GM12873 (cell line): Measurements from ENCODE around the gene TRAF1.
A peak's percentile ranks its signal among the peaks of the same experiment; 100 is the strongest.

Experiments used
- TF ChIP-seq, protein P1 (sequence below): IDR thresholded peaks from 2 replicates; pipeline ENCODE4 v1.5.1; 2012; ENCODE audit warnings: low read depth, mild to moderate bottlenecking, moderate library complexity, low read length, control low read depth; ENCODE audit not compliant: insufficient read depth; ENCODE audit errors: missing control alignments

Gene TRAF1

DNA sequence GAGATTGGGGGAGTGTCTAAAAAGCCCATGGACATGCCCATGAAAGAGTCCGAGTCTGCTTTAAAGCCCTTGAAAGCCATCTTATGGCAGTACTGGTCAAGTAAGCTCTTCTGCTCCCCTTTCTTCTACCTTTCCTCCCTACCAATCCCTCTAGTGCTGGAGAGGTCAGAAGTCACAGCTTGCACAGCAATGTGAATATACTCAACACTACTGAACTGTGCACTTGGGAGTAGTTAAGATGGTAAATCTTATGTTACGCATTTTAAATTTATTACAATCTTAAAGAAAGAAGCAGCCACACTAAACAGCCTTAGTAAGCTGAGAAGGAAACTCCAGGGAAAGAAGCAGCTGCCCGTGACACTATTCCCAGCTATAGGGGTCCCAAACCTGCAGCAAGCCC lies 12.3 kb upstream of the TRAF1 start:
- TF ChIP-seq, protein P1, sequence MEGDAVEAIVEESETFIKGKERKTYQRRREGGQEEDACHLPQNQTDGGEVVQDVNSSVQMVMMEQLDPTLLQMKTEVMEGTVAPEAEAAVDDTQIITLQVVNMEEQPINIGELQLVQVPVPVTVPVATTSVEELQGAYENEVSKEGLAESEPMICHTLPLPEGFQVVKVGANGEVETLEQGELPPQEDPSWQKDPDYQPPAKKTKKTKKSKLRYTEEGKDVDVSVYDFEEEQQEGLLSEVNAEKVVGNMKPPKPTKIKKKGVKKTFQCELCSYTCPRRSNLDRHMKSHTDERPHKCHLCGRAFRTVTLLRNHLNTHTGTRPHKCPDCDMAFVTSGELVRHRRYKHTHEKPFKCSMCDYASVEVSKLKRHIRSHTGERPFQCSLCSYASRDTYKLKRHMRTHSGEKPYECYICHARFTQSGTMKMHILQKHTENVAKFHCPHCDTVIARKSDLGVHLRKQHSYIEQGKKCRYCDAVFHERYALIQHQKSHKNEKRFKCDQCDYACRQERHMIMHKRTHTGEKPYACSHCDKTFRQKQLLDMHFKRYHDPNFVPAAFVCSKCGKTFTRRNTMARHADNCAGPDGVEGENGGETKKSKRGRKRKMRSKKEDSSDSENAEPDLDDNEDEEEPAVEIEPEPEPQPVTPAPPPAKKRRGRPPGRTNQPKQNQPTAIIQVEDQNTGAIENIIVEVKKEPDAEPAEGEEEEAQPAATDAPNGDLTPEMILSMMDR: no peak

DNA sequence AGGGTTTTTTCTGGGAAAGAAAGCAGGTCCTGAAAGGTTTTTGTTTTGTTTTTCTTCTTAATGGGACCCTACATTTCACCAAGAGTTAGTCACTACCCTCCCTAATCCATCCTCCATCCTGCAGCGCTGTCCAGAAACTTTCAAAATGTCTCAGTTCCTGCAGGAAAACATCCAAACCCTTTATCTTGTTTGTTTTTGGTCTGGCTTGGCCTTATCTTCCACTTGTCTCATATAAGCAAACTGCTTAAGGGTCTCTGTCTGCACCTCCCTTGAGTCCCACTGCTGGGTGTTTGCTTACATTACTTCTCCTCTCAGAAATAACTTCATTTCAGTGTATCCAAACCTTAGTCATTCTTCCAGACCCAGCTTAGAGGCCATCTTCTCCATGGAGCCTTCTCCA lies 11.0 kb upstream of the TRAF1 start:
- TF ChIP-seq, protein P1: no peak

DNA sequence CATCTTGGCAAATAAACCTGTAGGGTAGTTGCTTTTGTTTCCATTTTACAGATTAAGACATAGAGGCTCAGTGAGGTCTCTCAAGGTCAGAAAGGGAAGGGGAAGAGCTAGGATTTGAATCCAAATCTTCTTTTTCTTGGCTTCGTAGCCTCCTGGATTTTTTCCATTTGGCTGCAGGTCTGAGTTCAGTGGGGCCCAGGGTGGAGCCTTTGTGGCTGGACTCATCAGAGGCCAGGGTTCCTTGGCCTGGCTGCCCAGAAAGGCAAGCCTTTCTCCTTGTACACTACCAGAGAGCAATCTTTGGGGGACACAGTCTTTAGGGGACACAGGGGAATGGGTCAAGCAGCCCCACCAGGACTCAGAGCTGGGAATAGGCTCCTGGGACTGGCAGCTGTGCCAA lies 10.5 kb upstream of the TRAF1 start:
- TF ChIP-seq, protein P1: no peak

DNA sequence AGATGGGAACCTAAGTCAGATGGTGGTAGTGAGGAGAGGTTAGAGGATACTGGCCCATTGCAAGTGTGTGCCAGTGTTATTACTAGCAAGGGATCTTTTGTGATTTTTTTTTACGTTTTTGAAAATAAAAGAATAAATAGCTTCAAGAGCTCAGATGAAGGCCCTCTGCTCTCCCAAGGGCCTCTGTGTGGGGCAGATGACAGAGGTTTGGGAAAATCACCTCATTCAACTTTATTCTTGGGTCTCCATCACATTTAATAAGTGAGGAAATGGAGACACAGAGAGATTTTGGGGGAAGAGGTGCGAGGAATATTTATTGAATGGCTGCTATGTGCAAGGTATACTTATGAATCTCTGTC lies 10.1 kb upstream of the TRAF1 start:
- TF ChIP-seq, protein P1: no peak

DNA sequence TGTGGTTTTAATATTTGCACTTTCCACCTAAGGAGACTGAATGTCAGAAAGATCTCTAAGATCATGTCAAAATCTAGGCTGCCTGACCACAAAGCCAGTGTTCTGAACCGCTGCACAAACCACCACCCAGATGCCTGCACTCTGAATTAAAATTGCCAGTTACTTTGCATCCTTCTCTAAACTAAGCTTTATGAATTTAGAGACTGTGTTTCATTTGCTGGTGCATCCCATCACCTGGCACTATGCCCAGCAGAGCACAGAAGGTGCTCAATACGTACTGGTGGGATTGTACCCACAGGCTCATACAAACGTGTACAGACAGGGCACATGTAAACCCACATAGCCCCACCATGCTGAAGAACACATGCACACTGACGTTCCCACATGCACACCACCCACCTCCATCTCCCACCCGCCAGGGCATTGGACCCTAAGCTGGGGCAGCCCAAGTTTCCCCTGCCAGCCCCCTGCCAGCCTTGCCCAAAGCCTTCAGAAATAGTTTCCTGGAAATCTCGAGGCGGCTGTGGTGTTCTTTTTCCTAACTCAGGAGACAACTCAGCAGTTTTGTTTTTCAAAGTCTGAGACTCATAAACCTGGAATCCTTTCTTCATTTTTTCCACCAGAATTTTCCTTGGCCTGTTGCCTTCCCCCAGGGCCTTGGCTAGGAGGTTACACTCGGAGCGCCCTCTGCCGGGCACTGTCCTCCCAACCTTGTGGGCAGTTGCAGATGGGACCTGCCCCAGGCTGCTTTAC lies 9.6 kb upstream of the TRAF1 start:
- TF ChIP-seq, protein P1: peak; percentile 89

DNA sequence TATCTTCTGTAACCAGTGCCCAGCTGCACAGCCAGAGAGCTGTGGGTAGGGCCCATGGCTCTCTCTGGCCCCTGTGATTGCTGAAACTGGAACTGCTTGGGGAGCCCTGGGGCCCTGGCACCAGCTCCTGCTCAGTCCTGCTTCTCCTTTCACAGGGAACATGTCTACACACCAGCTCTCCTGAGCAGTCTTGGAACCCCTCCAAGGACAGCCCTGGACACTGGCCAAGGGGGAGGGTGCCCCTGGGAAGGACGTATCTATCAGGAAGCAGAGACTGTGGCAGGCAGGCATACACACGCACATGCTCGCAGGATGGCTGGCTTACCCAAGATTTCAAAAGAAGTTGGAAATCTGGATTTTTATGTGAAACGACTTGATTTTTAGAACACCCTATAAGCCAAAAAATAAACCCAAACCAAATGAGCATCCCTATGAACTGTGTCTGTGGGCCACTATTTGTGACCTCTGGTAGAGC lies 8.8 kb upstream of the TRAF1 start:
- TF ChIP-seq, protein P1: no peak

DNA sequence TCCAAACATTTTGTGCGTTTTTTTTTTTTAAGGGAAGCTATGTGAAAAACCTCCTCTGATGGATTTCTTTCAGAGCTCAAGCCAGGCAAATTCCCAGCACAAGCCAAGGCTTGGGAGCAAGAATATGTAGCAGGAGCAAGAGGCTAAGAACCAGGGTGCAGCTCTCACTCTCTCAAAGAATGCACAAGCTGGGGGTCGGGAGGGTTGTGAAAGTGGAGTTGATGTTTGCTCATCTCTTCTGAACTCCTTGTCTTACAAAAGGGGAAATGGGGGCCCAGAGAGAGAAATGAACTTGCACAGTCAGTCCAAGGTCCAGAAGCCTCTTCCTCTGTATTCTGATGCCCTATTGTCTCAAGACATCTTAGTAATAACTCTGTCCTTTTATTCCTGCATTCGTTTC lies 7.7 kb upstream of the TRAF1 start:
- TF ChIP-seq, protein P1: no peak
